Right renal pelvis (tissue), 4 donors: ENCODE measurements around the gene SERPINB4. TPM values are rescaled to one million over a fixed set of nuclear protein-coding genes. Genes with fewer than 3 reads are reported as not detected.

ENCODE experiments used
- DNase-seq, 4 donors: peaks; one replicate each; pipeline ENCODE4 v3.0.0-alpha.2; 2013; ENCODE audit warnings: low read depth in 4 of 4, low spot score in 3 of 4, missing footprints in 1 of 4
- polyA plus RNA-seq, 4 donors: library from polyadenylated mRNA; unstranded; fragments of 120-200 nt; gene quantifications; one replicate each; pipeline ENCODE4 v1.2.1, GENCODE V29; 2013; ENCODE audit not compliant: insufficient read length in 4 of 4

Gene SERPINB4
- polyA plus RNA-seq, 4 donors, result 0.06 TPM; not detected in 3

DNA sequence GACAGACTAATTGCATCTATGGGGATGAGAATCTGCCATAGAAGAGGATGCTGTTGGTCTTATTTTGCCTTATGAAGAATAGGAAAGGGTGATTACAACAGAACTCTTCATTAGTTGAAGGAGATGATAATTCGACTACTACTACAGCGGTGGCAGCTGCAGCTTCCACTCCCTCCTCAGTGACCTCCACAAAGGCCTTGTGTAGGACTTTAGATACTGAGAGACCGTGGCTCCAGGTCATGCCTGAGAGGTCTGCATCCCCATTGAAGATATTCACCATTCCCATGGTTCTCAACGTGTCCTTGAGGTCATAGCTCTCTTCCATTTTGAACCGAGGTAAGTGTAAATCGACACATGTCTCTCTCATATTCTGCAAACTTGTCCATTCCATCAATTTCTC, 6.4 kb downstream of the SERPINB4 start:
- DNase-seq, result no peak

DNA sequence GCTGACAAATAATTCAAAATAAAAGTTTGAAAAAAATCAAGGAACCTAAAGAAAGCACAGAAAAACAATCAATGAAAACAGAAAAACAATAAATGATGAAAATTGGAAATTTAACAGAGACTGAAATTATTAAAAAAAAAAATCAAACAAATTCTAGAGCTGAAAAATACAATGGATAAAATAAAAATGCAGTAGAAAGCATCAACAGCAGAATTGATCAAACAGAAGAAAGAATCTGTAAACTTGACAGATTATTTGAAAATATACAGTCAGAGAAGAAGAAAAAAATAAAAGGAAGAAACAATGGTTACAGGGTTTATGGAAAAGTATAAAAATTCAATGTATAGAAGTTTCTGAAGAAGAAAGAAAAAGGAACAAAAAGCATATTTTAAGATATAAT, 16.2 kb downstream of the SERPINB4 start:
- no peak for DNase-seq

DNA sequence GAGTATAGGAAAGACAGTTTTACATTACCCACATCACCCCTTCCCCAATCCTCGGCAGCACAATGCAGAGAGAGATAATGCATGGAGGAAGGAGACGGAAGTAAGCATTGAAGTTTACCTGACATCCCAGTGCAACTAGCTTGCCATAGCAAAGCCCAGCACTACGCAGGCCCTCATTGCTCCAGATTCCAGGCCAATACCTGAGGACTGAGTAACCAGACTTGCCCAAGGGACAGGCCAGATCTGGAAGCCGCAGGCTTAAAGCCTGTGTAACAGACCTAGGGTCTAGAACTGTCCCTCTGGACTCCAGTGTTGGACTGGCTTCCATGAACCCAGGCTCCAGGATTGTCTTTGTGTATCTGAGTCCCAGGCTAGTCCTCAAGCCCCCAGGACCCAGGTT, 17.6 kb downstream of the SERPINB4 start:
- DNase-seq, result no peak

DNA sequence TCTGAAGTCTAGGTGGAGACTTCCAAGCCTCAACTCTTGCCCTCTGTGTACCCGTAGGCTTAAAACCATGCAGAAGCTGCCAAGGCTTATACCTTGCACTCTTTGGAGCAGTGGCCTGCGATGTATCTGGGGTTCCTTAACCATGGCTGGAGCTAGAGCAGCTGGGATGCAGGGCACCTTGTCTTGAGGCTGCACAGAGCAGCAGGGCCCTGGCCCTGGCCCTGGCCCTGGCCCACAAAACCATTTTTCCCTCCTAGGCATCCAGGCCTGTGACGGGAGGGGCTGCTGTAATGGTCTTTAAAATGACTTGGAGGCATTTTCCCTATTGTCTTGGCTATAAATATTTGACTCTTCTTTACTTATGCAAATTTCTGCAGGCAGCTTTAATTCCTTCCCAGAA, 19.2 kb downstream of the SERPINB4 start:
- no peak for DNase-seq

DNA sequence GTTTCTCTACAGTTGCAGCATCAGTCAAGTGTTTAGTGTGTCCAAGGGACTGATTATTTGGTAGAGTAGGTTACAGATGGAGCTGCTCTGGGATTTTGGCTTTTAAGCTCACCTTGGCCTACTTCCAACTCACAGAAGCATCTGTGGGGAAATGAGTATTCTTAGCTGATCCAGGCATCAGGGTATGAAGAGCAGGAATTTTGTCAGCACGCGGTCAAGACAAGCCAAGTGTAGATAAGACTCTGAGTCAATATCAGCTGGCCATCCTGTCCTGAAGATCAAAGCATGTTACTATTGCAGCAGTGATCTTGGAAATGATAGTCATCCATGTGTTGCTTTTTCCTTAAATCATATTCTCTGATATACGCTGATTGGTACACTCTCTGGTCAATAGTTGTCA, 24.4 kb downstream of the SERPINB4 start:
- no peak for DNase-seq

DNA sequence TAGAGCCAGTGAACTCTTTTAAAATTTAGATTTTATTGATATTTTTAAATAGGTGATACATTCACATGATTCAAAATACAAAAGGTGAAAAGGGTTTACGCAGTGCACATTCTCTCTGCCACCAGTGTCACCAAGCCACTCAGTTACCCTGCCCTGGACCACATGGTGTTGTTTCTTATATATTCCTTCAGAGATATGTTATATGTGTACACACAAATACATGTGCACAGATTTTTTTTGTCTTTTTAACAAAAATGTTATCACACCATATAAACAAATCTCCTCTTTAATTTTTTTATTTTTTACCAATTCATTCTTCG, 26.2 kb downstream of the SERPINB4 start:
- DNase-seq, result no peak

DNA sequence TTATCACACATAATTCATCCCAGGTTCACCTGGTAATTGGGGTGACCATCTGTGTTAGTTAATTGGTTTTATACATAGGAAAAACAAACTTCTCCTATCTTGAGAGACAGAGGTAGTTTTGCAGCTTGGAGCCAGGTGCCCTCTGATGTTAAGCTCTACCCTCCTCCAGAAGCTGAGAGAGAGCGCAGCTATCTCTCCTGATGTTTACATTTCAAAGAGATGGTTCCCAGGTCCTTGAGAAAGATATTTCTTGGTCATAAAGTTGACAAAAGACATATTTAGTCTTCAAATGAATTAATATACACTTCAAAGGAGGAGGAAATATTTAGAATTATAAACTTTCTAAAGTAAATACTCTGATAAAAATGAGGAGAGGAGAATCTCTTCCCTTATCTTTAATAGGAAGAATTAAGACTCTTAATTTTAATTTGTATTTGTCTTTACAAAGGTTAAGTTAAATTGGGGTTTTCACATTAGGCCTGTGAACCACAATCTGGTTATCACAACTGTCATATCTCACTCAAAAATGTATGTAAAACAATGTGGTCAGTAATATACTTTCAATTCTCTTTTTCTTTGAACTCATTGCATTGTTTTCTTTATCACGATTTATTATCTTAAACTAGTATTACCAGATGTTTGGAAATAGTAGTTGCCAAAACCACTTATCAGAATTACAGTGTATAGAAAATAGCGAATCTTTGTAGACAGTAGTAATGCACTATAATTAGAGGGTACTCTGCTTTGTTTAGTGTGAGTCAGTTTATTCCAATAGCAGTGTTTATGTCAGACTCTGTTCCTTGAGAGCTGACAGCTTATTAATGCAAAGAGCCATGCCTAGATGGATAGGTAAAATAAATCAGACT, 26.8 kb downstream of the SERPINB4 start:
- DNase-seq, result no peak

DNA sequence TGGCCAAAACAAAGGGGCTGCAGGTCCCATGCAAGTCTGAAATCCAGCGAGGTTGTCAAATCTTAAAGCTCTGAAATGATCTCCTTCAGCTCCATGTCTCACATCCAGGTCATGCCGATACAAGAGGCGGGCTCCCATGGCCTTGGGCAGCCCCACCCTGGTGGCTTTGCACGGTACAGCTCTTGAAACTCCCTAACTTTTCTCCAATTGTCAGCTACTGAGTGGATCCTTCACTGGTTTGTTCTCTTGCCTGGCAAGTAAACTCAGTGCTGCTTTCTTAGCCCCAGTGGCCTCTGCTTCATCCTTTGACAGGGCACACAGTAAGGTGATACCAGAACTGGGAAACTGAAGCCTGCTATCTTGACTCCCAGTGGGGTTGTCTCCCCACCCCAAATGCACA, 30.6 kb downstream of the SERPINB4 start:
- no peak for DNase-seq

DNA sequence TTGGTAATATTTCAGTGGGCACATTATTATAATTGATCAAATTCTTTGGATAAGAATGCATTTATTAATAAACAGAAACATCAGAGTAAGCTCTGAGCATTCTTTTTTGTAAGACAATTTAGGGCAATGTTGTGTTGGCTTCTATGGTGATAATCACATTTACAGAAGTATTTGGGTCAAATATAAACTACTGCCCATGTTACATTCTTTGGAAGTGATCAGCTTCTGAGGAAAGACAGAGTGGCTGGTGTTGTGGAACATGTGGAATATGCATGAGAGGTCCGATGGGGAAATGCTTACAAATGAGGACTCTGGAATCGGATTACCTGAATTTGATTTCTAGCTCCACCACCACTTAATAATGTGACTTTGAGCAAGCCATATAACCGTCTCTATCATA, 37.5 kb downstream of the SERPINB4 start:
- DNase-seq, result no peak

DNA sequence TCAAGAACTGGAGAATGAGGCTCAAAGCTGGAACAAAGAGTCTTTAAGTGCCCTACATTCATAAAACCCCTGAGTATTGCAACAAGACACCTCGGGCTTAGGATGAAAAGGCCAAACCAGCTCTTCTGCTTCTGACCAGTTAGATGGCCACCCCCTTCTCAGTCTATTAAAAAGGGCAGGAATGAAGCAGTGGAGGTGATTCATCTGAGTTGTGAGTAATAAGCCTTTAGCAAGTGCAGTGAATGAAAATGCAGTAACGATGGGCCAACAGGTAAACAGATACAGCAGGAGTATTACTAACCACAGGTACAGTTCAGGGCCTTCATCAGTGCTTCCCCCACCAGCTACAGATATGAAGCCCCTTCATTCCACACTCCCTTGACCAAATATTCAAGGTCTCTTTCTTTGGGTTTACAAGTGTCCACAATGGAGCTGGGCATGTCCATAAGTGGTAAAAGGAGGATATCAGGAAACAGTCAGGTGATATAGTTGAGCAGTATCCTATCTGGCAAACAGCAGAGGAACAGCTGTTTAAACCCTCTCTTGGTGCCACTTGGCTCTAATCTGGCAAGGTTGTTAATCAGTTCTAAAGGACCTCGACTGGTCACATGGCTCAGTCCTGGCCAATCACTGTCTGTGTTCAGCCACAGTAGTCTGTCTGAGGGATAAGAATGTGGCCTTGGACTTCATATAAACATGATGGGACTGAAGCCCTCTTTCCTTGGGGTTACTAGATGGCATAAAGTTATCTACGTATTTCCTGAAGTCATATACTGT, 39.1 kb downstream of the SERPINB4 start:
- no peak for DNase-seq

DNA sequence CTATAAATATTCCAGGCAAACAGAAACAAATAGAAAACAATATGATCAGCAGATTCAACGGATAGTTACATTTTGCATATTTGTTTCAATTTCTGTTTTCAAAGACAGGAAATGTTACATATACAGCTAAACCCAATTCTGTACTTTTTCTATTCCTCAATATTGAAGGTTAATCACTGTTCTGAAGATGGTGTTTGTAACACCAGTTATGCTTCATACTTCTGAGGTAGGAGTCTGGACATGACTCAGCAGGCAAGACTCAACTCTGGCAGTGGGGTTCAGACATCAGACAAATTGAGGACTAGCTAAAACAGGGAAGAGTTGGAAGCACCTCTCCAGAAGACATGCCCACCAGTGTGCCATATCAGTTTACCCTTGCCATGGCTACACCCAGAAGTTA, 40.3 kb downstream of the SERPINB4 start:
- DNase-seq, result no peak

DNA sequence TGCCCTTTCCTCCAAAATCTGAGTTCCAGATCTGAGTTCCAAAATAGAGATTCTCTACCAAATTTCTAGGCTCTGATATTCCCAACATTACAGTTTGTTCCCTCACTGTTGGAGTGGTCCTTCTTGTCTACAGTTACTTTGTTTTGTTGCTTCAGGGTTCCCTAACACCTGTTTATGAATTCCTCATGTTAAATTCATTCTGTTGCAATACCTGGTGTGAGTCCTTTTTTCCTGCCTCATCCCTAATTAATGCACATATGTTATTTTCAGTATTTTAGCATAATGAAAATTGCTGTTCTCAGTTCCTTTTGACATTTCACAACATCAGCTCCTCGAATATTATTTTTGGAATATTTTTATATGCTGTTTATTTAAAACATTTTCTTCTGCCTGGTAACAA, 40.7 kb downstream of the SERPINB4 start:
- DNase-seq, result no peak

DNA sequence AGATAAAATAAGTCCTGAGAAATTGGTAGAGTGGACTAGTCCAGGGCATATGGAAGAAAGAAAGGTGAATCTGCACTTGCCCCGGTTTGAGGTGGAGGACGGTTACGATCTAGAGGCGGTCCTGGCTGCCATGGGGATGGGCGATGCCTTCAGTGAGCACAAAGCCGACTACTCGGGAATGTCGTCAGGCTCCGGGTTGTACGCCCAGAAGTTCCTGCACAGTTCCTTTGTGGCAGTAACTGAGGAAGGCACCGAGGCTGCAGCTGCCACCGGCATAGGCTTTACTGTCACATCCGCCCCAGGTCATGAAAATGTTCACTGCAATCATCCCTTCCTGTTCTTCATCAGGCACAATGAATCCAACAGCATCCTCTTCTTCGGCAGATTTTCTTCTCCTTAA, 47.1 kb downstream of the SERPINB4 start:
- no peak for DNase-seq

DNA sequence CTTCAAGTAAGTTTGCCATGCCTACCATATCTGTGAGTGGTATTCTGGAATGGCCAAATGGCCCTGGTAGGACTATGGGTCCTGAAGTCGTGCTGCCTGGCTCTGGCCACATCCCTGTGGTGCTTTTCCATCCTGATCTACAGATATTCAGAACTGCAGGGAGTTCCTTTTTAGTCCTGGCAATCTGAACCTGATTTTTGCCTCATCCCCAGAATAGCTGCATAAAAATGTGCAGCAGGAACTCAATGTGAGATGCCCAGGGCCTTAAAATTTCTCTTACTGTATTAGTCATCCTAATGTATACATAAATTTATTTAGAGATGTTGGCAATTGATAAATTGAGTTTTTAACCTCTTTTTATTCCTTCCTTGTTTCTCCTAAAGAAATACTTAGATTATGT, 51.6 kb downstream of the SERPINB4 start:
- no peak for DNase-seq

DNA sequence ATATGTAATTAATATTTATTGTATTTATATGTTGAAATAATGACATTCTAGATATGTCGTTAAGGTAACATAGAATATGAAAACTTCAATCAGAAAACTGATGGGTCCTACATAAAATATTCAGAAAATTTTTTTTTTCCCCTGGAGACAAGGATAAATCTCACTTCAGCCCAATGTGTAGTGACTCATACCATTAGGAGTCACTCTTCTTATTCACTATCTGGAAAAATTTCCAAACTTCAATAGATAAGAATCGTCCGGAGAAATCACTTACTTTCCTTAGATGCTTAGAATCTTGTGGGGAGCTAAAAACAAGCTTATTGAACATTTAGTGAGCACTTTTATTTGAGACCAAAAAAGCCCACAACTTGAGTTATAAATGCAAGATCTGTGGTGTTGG, 52.3 kb downstream of the SERPINB4 start:
- no peak for DNase-seq

DNA sequence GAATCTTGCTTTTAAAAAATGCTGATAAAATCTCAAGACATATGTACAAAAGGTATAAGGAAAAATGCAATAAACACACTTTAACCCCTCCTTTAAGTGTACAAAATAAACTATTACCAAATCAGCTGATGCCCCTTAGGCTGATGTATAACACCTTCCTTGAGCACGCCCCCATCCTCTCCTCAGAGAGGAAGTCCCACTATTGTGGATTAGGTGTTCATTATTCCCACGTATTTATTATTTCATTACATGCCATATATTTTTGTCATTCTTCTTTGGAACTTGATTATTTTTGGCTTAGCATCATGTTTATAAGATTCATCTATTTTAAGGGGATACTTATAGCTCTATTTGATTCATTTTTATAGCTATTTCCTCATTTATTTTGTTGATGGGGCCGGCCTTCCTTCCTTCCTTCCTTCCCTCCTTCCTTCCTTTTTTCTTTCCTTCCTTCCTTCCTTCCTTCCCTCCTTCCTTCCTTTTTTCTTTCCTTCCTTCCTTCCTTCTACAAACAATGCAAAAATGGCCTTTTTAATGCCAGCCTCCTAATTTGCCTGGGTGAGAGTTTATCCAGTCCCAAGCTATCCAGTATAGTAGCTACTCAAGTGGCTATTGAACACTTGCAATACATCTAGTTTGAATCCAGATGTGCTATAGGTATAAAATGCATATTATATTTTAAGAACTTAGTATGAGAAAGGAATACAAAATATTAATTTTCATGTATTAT, 52.9 kb downstream of the SERPINB4 start:
- no peak for DNase-seq

DNA sequence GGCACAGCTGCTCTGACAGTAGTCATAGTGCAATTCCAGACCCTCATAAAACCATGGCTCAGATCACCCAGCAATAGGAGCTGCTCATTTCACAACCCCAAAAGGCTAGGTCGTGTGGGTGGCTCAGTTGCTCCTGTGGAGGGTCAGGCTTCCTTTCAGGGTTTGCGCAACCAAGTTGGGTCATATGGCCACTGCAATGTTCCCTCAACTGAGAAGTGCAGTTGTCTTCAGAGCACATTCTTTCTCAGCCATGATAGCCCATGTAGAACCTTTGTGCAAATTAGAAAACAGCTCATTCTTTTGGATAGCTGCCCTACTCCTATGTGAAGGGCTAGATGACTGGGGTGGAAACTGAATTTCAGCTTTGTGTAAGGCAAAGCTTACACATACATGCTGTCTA, 53.7 kb downstream of the SERPINB4 start:
- DNase-seq, result no peak

DNA sequence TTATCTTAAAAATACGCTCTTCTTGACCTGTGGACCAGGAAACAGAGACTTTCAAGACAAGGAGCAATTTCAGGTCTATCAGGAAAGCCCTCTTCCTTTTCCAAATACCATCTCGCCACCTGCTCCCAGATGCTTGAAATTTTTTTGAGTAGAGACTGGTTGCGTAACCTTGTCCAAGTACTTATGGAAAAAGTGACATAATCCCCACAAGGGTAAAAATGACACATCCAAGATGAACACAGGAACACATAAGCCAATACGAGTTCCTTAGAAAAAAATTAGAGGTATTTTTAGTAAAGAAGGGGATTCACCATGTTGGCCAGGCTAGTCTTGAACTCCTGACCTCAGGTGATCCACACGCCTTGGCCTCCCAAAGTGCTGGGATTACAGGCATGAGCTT, 55.1 kb downstream of the SERPINB4 start:
- DNase-seq, result no peak
